Measurements from ENCODE around the gene AIFM2.
"Not testable (repeated sequence)": the region's sequence is repeated elsewhere in the genome, so short reads cannot be mapped to it uniquely, and the experiment has no call there.

The AIFM2 gene

DNA sequence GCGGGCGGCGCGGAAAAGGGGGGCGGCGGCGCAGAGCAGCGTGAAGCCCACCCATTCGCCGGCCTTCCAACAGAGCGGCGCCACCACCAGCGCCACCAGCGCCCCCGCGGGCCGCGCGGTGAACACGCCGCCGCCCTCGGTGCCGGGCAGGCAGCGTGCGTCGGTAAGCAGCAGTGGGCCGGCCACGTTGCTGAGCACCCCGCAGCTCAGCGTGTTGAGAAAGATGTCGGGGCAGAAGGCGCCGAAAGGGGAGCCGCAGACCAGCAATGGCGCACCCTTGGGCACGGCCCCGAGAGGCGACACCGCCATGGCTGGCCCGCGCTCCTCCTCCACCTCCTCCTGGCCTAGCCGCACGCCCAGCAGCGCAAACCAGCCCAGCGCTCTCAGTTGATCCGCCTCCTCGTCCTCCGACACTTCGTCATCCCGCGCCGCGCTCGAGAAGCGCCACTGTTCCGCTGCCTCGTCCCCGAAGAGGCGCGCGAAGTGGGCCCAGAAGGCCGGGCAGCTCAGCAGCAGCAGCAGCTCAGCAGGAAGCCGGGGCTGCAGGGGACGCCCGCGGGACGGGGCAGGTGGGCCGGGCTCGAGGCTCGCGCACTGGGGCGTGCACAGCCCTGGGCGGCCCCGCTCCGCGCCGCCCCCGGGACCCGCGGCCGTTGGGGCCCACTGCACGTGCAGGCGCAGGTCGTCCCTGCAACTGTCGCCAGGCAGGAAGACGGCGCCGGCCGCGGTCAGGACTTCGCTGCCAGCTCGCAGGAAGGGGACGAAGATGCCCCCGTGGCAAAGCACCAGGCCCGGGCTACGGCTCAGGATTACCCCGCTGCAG is 13.3 kb upstream of the AIFM2 start:
- no peak for DNase-seq

DNA sequence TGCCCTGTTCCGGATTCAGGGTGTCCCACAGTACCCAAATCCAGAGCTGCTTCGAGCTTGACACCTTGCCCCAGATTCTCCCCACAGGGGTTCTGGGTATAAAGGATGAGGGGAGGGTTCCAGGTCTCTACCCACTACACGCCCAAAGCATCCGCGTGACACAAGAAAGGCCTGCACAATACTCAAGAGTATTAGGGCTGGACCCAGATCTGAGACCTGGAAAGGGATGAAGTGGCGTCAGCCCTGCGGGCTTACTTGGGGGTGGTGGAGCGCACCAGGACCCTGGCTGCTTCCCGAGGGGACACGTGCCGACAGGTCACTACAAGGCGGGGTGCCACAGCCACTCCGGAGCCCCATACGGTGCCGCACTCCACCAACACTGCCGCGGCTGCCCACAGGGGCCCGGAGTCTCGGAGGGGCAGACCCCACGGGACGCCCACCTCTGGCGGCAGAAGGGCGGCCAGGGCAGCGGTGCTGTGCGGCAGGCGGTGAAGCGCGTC is 12.6 kb upstream of the AIFM2 start:
- no peak for DNase-seq

DNA sequence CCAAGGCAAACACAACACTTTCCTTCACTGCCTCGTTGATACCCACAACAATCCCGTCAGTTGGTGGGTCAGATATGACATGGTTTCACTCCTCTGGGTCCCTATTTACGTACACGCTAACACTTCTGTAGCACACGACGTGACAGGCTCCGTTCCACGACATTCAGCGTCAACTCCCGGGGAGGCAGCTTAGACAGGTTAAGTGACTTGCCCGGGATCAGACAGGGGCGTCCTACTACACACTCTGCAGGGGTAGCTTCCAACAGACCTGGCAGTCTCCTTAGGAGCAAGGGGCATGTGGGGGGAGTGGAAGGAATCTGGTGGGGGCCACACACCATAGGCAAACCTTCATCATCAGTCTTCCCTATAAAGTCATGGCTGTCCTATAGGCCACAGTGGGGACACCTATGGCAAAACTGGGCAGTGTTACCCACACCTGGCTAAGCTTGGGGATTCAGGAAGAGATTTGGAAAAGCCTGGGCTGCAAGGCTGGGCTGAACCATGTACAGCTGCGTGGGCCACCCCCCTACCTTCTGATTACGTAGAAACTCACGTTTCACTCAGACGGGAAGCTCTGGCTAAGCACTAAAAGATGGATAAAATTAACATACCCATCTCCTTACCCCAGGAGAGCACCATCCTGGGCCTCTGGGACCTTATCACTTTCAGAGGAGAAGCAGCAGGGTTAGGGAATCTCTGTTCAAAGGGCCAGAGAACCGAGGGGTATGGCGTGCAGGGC is 11.9 kb upstream of the AIFM2 start:
- DNase-seq: no peak

DNA sequence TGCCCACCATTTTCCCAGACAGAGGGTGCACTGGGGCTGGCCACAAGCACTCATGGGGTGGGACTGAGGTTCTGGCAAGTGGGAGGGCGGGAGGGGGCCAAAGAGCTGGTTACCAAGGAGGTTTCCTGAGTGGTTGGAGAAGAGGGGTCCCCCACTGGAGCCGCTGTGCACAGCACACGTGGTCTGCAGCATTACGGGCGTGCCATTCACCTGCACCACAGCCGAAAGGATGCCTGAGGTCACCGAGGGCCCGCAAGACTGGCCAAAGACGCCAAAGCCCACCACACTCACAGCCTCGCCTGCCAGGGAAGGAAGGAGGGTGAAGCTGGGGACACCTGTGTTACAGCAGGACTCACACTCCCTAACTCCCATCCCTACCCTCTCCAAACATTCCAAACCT is 9.9 kb upstream of the AIFM2 start:
- DNase-seq: no peak

DNA sequence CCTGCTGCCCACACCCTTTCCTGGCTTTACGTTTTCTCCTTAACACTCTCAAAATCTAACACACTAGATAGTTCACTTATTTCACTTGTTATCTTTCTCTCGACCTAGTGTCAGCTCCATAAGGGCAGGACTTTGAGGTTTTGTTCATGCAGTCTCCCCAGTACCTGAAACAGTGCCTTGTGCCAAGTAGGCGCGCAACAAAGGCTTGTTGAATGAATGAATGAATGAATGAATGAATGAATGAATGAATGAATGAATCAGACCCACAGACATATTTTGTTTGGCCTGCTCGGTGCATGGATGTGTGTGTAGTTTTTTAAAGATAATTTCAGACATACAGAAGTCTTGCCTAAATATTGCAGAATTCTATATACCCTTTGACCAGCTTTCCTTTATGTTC is 7.7 kb upstream of the AIFM2 start:
- DNase-seq: no peak

DNA sequence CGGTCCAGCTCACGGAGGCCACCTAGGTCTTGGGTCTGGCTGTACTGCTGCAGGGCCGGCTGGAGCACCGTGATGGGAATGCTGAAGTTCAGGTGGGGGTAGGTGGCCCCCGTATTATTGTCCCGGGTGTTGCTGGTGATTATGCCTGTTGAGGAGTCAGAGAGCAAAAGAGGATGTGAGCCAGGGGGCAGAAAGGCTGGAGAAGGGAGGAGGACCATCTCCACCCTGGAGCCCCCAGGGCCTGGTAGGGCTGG is 7.3 kb upstream of the AIFM2 start:
- DNase-seq: no peak

DNA sequence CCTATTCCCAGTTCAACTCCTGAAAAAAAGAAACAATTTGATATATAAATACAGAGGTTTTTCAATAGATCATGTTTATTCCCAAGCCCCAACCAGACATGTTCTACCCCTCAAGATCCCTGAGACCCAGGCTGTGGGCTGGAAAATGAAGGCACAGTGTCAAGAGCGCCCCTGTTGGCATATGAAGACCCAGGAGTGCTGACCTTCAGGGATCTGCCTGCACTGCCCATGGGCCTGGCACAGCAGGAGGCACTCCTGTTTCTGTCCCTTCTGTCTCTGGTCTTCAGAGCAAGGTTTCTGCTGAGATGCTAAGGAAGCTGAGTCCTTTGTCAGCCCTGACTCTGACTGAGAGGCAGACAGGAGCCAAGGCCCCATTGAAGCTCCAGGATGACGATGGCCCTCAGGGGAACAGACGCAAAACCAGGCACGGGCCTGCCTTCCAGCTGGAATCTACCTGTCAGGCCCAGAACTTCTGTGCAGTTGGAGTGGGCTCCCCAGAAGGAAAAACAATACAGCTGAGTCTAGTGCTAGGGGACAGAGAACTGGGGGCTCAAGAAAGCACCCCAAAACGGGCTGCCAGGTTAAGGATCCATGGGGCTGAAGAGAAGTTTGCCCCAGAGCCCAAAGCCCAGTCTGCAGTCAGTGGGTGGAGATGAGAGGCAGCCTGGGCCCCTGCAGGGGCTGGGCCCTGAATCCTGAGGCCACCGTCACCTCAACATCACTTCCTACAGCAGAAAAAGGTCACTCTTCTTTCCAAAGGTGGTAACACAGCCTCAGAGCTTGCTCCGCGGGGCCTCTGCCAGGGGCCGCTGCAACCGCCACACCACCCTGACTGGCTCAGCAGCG is 6.7 kb upstream of the AIFM2 start:
- DNase-seq: no peak

DNA sequence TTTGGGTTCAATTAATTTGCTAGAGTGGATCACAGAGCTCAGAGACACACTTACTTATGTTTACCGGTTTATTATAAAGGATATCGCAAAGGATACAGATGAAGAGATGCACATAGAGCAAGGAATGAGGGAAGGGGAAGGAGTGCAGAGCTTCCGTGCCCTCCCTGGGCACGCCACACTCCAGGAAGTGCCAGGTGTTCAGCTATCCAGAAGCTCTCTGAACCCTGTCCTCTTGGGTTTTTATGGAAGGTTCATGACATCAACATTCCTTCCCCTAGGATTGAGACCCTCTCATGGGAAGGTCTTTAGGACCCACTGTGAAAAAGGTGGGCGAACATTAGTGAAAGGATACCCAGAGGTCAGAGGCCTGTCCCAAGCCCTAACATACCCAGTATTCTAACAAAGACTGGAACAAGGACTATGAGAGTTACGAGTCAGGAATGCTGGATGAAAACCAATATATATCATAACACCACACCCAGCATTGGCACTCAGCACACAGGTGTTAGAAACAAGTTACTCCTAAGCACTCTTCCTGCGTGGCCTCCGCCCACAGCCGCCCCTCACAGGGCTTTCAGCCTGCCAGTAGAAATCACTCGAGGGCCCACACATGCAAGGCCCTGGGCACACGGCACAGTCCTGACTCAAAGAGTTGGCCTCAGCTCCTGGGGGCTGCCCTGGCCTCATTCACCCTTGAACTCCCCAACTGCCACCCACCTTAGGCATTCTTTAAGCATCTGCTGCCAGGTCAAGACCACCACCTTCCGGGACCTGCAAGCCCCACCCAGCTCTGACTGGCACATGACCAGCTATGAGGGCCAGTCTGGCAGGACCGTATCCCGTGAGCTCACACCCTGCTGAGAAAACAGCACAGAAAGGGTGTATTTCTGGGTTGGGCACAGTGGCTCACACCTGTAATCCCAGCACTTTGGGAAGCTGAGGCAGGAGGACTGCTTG is 5.6 kb upstream of the AIFM2 start:
- DNase-seq: no peak

DNA sequence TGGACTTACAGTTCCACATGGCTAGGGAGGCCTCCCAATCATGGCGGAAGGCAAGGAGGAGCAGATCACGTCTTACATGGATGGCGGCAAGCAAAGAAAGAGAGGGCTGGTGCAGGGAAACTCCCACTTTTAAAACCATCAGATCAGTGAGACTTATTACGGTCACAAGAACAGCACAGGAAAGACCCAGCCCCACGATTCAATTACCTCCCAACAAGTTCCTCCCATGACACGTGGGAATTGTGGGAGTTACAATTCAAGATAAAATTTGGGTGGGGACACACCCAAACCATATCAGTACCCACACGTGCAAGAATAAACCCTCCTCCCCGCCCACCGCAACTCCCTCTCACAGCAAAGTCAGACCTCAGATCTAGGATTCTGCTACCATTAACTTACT is 4.5 kb upstream of the AIFM2 start:
- DNase-seq: no peak

DNA sequence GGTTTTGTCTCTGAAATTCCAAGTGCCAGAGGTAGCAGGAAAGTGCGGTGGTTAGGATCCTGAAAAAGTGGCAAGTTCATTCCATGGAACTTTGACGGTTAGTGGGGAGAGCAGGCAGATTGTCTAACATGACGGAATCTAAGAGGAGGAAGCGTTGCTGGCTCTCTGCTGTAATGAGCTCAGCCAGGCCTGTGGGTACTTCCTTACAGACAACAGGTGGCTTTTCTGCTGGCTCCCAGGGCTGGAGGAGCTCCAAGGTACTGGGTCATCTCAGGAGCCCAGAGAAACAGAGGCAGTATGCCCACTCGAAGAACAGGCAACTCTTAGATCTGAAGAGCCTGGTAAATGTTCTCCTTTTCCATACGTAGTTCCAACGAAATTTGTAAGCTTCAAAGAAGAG is 3.1 kb upstream of the AIFM2 start:
- no peak for DNase-seq

DNA sequence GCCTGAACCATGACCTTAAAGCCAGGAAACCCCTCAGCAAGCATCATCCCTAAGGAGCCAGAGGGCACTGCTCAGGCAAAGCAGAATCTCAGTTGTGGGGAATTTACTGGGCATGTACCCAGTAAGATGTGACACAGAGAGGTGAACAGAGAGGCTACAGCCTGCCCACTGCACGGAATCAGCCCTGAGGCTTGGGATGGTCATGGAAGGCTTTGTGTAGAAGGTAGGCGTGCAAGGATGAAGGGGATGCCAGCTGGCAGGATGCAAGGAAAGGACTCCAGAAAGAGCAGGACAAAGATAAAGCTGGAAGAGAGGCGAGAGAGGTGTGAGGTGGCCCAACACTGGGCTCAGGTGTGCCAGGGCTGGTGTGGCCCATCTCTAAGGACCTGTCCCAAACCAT is 2.4 kb upstream of the AIFM2 start:
- no peak for DNase-seq

DNA sequence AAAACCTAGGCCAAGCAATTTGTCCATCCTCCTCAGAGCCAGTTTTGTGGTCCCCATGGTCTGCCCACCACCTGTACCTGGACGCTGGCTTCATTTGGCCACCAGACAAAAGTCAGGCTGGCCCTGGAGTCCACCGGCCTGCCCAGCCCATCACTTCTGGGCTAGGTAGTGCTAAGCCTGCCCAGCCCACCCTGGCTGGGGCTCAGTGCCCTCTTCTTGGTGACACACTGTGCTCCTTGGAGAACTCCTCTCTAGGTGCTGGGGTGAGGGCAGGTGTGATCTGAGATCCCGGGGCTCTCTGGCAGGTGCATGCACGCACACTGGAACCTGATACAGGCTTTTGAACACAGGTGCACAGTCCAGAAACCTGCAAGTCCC is 1.1 kb downstream of the AIFM2 start:
- DNase-seq: no peak

DNA sequence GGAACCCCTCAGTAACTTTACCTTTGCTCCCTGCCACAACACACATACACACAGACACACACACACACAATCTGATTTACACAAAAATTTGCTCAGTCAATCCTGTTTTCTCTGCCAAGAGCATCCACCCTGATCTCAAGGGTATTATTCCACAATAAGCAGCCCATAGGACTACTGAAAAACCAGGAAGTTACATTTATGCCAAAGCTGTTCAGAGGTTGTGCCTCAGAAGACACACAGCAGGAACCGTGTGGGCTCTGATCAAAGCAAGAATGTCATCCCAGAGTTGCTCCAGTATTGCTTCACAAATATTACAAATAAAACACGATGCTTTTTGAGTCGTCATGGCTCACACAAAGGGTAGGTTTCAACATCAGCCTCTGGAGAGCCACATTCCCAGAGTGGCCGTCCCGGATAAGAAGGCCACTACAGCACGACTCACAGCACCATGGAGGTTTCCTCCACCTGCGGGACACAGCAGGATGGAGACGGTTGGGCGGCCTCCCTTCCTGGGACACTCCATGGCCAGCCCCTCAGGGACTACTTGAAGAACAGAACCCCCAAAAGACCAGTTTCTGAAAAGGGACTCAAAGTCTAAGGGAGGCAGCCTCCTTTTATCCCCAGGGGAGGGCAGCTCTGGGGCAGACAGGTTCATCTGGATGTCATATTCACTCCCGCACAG is 1.6 kb downstream of the AIFM2 start:
- no peak for DNase-seq

DNA sequence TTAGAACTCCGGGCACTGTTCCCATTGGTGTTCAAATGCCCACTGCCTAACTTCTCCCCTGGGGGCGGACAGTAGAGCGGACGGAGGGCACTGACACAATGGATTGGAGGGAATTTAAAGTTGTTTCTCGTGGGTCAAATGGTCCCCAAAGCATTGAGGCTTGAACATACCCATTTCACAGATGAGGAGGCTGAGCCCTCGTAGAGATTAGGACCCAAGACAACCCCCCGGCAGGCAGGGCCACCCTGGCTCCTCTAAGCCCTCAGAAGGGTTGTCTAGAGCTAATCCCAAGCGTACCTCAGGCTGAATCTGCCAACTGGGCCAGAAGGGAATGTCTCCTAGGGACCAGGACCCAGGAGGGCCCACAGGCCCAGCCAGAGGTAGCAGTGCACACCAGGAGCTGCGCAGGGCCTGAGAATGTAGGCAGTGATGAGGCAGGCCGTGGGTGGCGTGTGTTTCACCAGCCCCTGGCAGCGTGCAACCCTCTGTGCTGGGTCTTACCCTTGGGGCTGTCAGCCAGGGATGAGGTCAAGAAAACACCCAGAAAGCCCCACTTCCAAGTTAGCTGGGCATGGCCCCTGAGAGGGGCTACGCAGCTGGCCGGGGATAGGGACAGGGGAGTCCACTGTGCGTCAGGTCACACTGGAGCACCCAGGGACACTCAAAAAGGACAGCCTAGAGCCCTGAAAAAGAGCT is 5.8 kb downstream of the AIFM2 start:
- DNase-seq: no peak

DNA sequence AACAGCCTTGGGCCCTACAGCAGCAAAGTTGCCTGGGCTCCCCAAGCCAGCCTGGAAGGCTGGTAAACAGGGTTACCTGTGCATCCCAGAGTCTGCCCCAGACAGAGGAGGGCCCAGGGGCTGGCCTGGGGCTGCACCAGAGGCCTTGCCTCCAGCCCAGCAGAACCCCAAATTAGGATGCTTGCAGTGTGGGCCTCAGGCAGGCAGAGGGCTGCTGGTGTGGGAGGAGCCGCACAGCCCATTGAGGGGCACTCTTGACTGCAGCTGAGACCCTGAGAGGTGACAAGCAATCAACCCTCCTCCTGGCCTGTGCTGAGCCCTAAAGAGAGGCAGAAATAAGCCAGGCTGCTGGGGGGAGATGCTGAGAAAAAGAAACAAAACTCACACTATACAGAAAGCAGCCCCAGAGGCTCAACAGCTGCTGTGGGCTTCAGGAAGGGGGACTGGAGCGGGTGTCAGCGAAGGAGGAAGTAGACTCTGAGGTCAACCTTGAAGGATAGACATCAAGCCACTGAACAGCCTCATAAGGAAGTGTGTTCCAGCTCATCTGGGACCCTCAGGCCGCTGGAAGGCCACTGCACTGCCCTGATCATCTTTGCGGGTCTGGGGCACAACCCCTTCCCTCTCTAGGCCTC is 6.6 kb downstream of the AIFM2 start:
- no peak for DNase-seq

DNA sequence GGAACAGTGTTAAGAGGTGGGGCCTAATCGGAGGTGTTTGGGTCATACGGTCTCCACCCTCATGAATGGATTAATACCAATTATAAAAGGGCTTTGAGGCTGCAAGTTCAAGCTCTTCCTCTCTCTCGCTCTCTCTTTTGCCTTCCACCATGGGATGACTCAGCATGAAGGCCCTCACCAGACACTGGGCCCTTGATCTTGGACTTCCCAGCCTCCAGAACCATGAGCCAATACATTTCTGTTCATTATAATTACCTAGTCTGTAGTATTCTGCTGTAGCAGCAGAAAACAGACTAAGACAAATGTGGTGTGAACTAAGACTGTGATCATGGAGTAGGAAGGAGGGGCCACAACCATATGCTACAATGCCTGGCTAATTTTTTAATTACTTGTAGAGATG is 7.7 kb downstream of the AIFM2 start:
- DNase-seq: no peak

DNA sequence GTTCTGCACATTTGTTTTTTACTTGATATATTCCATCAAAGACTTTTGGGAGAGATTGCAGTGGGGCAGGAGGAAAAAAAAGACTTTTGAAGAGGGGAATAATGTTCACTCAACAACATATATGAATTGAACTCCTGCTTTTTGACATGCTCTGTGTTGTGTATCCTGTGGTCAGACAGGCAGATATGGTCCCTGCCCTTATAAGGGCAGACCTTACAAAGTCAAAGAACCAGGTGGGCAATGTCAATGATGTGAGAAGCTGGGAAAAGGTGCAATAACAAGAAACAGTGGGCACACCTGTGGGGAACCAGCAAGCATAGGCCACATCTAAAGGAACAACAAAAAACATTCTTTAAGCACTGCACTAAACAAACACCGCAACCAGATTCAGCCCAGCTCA is 8.2 kb downstream of the AIFM2 start:
- DNase-seq: no peak

DNA sequence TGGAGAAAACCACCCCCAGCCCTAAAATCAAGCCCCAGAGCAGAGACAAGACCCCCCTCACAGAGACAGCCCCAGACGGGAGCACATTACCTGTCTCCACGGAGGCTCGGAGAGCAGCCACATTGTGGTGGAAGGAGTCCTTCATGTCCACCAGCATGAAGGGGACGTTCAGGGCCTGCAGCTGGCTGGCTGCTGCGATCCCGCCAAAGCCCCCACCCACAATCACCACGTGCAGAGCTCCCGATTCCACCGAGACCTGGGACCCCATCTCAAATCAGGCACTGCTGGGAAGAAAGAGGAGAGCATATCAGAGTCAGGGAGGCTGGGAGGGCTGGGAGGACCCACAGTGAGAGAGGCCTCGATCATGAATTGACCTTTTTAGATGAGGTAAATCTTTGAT is 8.8 kb downstream of the AIFM2 start:
- DNase-seq: no peak

DNA sequence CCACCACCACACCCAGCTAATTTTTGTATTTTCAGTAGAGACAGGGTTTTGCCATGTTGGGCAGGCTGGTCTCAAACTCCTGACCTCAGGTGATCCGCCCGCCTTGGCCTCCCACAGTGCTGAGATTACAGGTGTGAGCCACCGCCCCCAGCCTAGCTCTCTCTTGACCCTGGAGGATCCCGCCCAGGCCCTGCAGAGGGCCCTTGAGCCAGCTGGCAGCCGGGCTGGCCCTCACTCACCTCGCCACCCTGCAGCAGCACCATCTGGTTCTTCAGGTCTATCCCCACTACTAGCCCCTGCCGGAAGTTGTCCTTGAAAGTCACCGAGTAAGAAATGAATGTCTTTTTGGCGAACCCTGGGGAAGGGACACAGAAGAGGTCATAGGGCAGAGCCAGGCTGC is 9.5 kb downstream of the AIFM2 start:
- DNase-seq: not testable (repeated sequence)

DNA sequence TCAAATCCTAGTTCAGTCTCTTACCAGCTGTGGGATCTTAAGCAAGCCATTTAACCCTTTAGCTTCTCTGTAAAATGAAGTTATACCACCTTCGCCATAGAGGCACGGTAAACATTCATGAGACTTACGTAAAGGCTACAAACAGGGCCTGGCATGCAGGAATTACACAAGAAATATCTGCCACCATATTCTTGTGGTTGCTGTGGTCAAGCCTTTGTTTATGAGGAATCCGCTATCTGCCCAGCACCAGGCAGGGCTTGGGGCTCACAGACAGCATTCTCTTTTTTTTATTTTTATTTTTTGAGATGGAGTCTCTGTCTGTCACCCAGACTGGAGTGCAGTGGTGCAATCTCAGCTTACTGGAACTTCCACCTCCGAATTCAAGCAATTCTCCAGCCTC is 9.9 kb downstream of the AIFM2 start:
- no peak for DNase-seq
